ENCODE data around the gene DNAH3.
"Not testable (repeated sequence)": the region's sequence is repeated elsewhere in the genome, so short reads cannot be mapped to it uniquely, and the experiment has no call there.

The DNAH3 gene

GRCh38 chr16:21001262-21001661 lies 149.4 kb downstream of the DNAH3 start:
- H3K27ac Mint-ChIP-seq, result peak overlapping the region; percentile 20

GRCh38 chr16:20997147-20997546 lies 153.5 kb downstream of the DNAH3 start:
- Mint-ChIP-seq H3K4me3 (no peak overlapping the region), H3K27me3 (ENCODE audit: low read depth, poor library complexity) (peaks cover 21% of the 10 kb centered on the region), H3K9me3 (no peaks in the 10 kb centered on the region), H3K4me1 (no peaks in the 10 kb centered on the region), H3K27ac (no peak overlapping the region), H3K36me3 (ENCODE audit: low read depth) (no peaks in the 10 kb centered on the region)
- DNase-seq, result no peak
- no peak for TF ChIP-seq CTCF (IDR thresholded peaks at IDR 0.05)

More at GRCh38 chr16:21001262-21001661, 149.4 kb downstream of the DNAH3 start:
- H3K27me3 Mint-ChIP-seq (ENCODE audit: low read depth, poor library complexity), result peaks cover 27% of the 10 kb centered on the region
- DNase-seq, result peak; percentile 21
- H3K4me3 Mint-ChIP-seq, result no peak overlapping the region
- no peaks in the 10 kb centered on the region for H3K4me1 Mint-ChIP-seq
- no peaks in the 10 kb centered on the region for H3K36me3 Mint-ChIP-seq (ENCODE audit: low read depth)
- H3K9me3 Mint-ChIP-seq, result no peaks in the 10 kb centered on the region
- no peak for TF ChIP-seq CTCF (IDR thresholded peaks at IDR 0.05)

- no peaks in the 10 kb centered on the region for H3K4me1 Mint-ChIP-seq
- no peaks in the 10 kb centered on the region for H3K9me3 Mint-ChIP-seq
- no peak overlapping the region for H3K4me3 Mint-ChIP-seq
- DNase-seq, result no peak
- no peak for TF ChIP-seq CTCF (IDR thresholded peaks at IDR 0.05)
- H3K27me3 Mint-ChIP-seq (ENCODE audit: low read depth, poor library complexity), result peaks cover 15% of the 10 kb centered on the region
- no peaks in the 10 kb centered on the region for H3K36me3 Mint-ChIP-seq (ENCODE audit: low read depth)
- peak overlapping the region; percentile 24 for H3K27ac Mint-ChIP-seq
These were observed 154.9 kb downstream of the DNAH3 start for GRCh38 chr16:20995711-20996110.

GRCh38 chr16:20989496-20990070 lies 161.1 kb downstream of the DNAH3 start:
- not testable (repeated sequence) for H3K36me3 Mint-ChIP-seq (ENCODE audit: low read depth); H3K4me3 Mint-ChIP-seq; H3K4me1 Mint-ChIP-seq; H3K27ac Mint-ChIP-seq; DNase-seq
- Mint-ChIP-seq H3K9me3 (peaks cover 17% of the 10 kb centered on the region), H3K27me3 (ENCODE audit: low read depth, poor library complexity) (peaks cover 14% of the 10 kb centered on the region)

GRCh38 chr16:20987049-20987448 lies 163.6 kb downstream of the DNAH3 start:
- H3K36me3 Mint-ChIP-seq (ENCODE audit: low read depth), result no peaks in the 10 kb centered on the region
- DNase-seq, result no peak
- no peak overlapping the region for H3K27ac Mint-ChIP-seq
- no peak for TF ChIP-seq CTCF (IDR thresholded peaks at IDR 0.05)
- peaks cover 12% of the 10 kb centered on the region for H3K27me3 Mint-ChIP-seq (ENCODE audit: low read depth, poor library complexity)
- H3K4me3 Mint-ChIP-seq, result no peak overlapping the region
- H3K4me1 Mint-ChIP-seq, result peaks cover 14% of the 10 kb centered on the region
- peaks cover 17% of the 10 kb centered on the region for H3K9me3 Mint-ChIP-seq

GRCh38 chr16:20984019-20984418 lies 166.6 kb downstream of the DNAH3 start:
- Mint-ChIP-seq H3K9me3 (peaks cover 11% of the 10 kb centered on the region), H3K4me1 (peaks cover 14% of the 10 kb centered on the region), H3K27me3 (ENCODE audit: low read depth, poor library complexity) (peaks cover 12% of the 10 kb centered on the region), H3K4me3 (no peak overlapping the region), H3K27ac (peak overlapping the region; percentile 0), H3K36me3 (ENCODE audit: low read depth) (no peaks in the 10 kb centered on the region)
- TF ChIP-seq CTCF (IDR thresholded peaks at IDR 0.05), result no peak
- DNase-seq, result no peak
